Aorta (tissue), 5 donors: Measurements from ENCODE around the gene ZBED5. TPM values are rescaled to one million over a fixed set of nuclear protein-coding genes. Genes with fewer than 3 reads are reported as not detected.
"Not testable (repeated sequence)": the region's sequence is repeated elsewhere in the genome, so short reads cannot be mapped to it uniquely, and the experiment has no call there.

ENCODE experiments used
- ATAC-seq: fragments of 200-7000 bp; cut with Tn5 transposase; one replicate; pipeline ENCODE4 v1.9.1; 2022; ENCODE audit warnings: moderate library complexity; ENCODE audit not compliant: low FRiP score
- DNase-seq, 2 donors: peaks; one replicate each; pipeline ENCODE4 v3.0.0-alpha.2; 2020
- H3K27ac ChIP-seq, 2 donors: one replicate each; pipeline ENCODE4 v1.5.1; 2013; ENCODE audit warnings: low read length in 2 of 2, mild to moderate bottlenecking in 2 of 2, moderate library complexity in 2 of 2, control low read depth in 1 of 2, inconsistent platforms in 1 of 2, low read depth in 1 of 2
- H3K27me3 ChIP-seq, 2 donors: one replicate each; pipeline ENCODE4 v1.6.1; 2013; ENCODE audit warnings: control low read depth in 1 of 2, low read length in 1 of 2, mild to moderate bottlenecking in 1 of 2, moderate library complexity in 1 of 2; ENCODE audit not compliant: insufficient read depth in 2 of 2, control insufficient read depth in 1 of 2
- H3K36me3 ChIP-seq, 2 donors: one replicate each; pipeline ENCODE4 v1.6.1; 2013; ENCODE audit warnings: control low read depth in 1 of 2, low read length in 1 of 2, mild to moderate bottlenecking in 1 of 2; ENCODE audit not compliant: insufficient read depth in 2 of 2, control insufficient read depth in 1 of 2
- H3K4me1 ChIP-seq, 2 donors: one replicate each; pipeline ENCODE4 v1.6.1; 2013; ENCODE audit warnings: low read length in 2 of 2, control low read depth in 1 of 2, mild to moderate bottlenecking in 1 of 2, moderate library complexity in 1 of 2; ENCODE audit not compliant: insufficient read depth in 2 of 2, control insufficient read depth in 1 of 2
- H3K4me3 ChIP-seq, 2 donors: one replicate each; pipeline ENCODE4 v1.5.1; 2013; ENCODE audit warnings: low read length in 2 of 2, control low read depth in 1 of 2, mild to moderate bottlenecking in 1 of 2
- H3K9me3 ChIP-seq: one replicate; pipeline ENCODE4 v1.6.1; 2013; ENCODE audit warnings: mild to moderate bottlenecking, low read length; ENCODE audit not compliant: control insufficient read depth
- WGBS, 2 donors: extraction: QIAGEN DNeasy Blood & Tissue Kit; methylation state at CpG; one replicate each; pipeline ENCODE4 v1.1.7; 2013; 5-methylcytosine and 5-hydroxymethylcytosine counted together
- intact Hi-C, 2 donors: fragments of 100-400 bp; cut with DNase I; formaldehyde crosslinking; loops; one replicate each; pipeline versions ENCODE4 v1.14.2 to v1.15.0; 2022
- polyA plus RNA-seq, 2 donors: library from polyadenylated mRNA; stranded (reverse); fragments of 200-250 nt; gene quantifications; one replicate each; pipeline ENCODE4 v1.2.3, GENCODE V29; 2013
- total RNA-seq, 2 donors: library from RNA; stranded (reverse); fragmentation: NEBNext Ultra II Directional; extraction: Animal tissue kit (Norgen Biotek cat#: 25700); gene quantifications; one replicate each; pipeline ENCODE4 v1.2.1, GENCODE V29; 2021
- donor health status: healthy with polysubstance abuse.
- donor health status: Bipolar disorder and iron deficiency.
- donor health status: DM: no; HTN: no; CAD: no.
- donor health status: DM: no; HTN: no; CAD: no.
- donor health status: DM: yes; HTN: yes; CAD: no.

The ZBED5 gene
- total and polyA plus RNA-seq, 4 donors: 16.5 to 63.8 (median 53.6) TPM

DNA sequence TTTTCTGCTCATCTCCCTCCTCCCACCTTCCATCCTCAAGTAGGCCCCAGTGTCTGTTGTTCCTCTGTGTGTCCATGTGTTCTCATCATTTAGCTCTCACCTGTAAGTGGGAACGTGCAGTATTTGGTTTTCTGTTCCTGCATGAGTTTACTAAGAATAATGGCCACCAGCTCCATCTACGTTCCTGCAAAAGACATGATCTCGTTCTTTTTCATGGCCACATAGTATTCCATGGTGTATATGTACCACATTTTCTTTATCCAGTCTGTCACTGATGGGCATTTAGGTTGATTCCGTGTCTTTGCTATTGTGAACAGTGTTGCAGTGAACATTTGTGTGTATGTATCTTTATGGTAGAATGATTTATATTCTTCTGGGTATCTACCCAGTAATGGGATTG is 21.0 kb downstream of the ZBED5 start:
- H3K4me3 ChIP-seq, H3K27ac ChIP-seq, H3K27me3 ChIP-seq, DNase-seq, H3K4me1 ChIP-seq, H3K36me3 ChIP-seq, H3K9me3 ChIP-seq, intact Hi-C loops, ATAC-seq: not testable (repeated sequence)
- WGBS, 2 donors: 93 to 95% methylated on average over 4 of the region's 4 CpGs

- no peak overlapping the region for H3K4me3 ChIP-seq
- 96 to 99% methylated on average over 4 of the region's 4 CpGs for WGBS, 2 donors
- intact Hi-C loops: no loop called here
- no peaks in the 10 kb centered on the region for H3K27me3 ChIP-seq
- H3K36me3 ChIP-seq: no peaks in the 10 kb centered on the region
- no peak overlapping the region for H3K27ac ChIP-seq
- no peak for ATAC-seq
- H3K9me3 ChIP-seq: no peaks in the 10 kb centered on the region
- no peaks in the 10 kb centered on the region for H3K4me1 ChIP-seq
- DNase-seq: no peak
Observed at GRCh38 chr11:10829139-10829538, 28.7 kb downstream of the ZBED5 start.

- H3K27me3 ChIP-seq: no peaks in the 10 kb centered on the region
- H3K36me3 ChIP-seq: no peaks in the 10 kb centered on the region
- H3K4me1 ChIP-seq: no peaks in the 10 kb centered on the region
- intact Hi-C loops: no loop called here
- 79 to 98% methylated on average over 2 of the region's 2 CpGs for WGBS, 2 donors
- DNase-seq (no peak), ATAC-seq (no peak)
- no peak overlapping the region for H3K27ac ChIP-seq
- H3K9me3 ChIP-seq: no peaks in the 10 kb centered on the region
- H3K4me3 ChIP-seq: no peak overlapping the region
Observed at GRCh38 chr11:10828402-10828801, 29.5 kb downstream of the ZBED5 start.

- H3K27me3 ChIP-seq: no peaks in the 10 kb centered on the region
- intact Hi-C loops: no loop called here
- H3K9me3 ChIP-seq: no peaks in the 10 kb centered on the region
- H3K36me3 ChIP-seq: no peaks in the 10 kb centered on the region
- 77 to 81% methylated on average over 3 of the region's 3 CpGs for WGBS, 2 donors
- H3K27ac ChIP-seq: no peak overlapping the region
- ATAC-seq (no peak), DNase-seq (no peak)
- H3K4me1 ChIP-seq: no peaks in the 10 kb centered on the region
- H3K4me3 ChIP-seq: no peak overlapping the region
Observed at GRCh38 chr11:10824888-10825287, 33.0 kb downstream of the ZBED5 start.

- Histone ChIP-seq H3K27me3 (no peaks in the 10 kb centered on the region), H3K4me1 (no peaks in the 10 kb centered on the region), H3K4me3 (no peak overlapping the region), H3K9me3 (no peaks in the 10 kb centered on the region), H3K27ac (no peak overlapping the region), H3K36me3 (no peaks in the 10 kb centered on the region)
- ATAC-seq: no peak
- DNase-seq: no peak
- intact Hi-C loops: no loop called here
- WGBS, 2 donors: 73 to 78% methylated on average over 2 of the region's 2 CpGs
Observed at GRCh38 chr11:10823152-10823579, 34.7 kb downstream of the ZBED5 start.

GRCh38 chr11:10822491-10822890 is 35.4 kb downstream of the ZBED5 start:
- 86 to 90% methylated on average over 3 of the region's 3 CpGs for WGBS, 2 donors
- H3K27me3 ChIP-seq, H3K9me3 ChIP-seq, intact Hi-C loops, H3K36me3 ChIP-seq, H3K27ac ChIP-seq, ATAC-seq, DNase-seq, H3K4me3 ChIP-seq, H3K4me1 ChIP-seq: not testable (repeated sequence)

- Histone ChIP-seq H3K9me3 (no peaks in the 10 kb centered on the region), H3K4me1 (no peaks in the 10 kb centered on the region), H3K36me3 (no peaks in the 10 kb centered on the region), H3K27ac (no peak overlapping the region), H3K27me3 (no peaks in the 10 kb centered on the region), H3K4me3 (no peak overlapping the region)
- intact Hi-C loops: no loop called here
- no peak for DNase-seq
- 88 to 95% methylated on average over 1 of the region's 1 CpG for WGBS, 2 donors
- no peak for ATAC-seq
Observed at GRCh38 chr11:10818594-10818993, 39.3 kb downstream of the ZBED5 start.

DNA sequence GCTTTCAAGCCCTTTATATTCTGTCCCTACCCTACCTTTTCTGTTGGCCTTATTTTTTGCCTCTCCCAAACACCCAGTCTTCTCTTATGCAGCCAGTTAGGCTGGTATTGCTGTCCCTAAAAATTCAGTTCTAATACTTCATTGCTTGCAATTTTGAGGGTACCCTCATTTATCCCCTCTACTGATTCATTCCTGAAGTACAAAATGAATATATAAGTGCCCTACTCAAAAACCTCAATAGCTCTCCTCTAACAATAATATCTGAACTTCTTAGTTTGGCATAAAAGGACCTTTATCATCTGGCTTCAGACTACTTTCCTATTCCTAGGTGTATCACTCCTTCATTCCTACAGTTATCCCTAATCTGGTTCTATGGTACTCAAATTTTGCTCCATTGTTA is 43.9 kb downstream of the ZBED5 start:
- H3K36me3 ChIP-seq: no peaks in the 10 kb centered on the region
- H3K27ac ChIP-seq: no peak overlapping the region
- no peaks in the 10 kb centered on the region for H3K9me3 ChIP-seq
- no peaks in the 10 kb centered on the region for H3K27me3 ChIP-seq
- ATAC-seq (no peak), DNase-seq (no peak)
- H3K4me3 ChIP-seq: no peak overlapping the region
- no peaks in the 10 kb centered on the region for H3K4me1 ChIP-seq
- intact Hi-C loops: no loop called here

DNA sequence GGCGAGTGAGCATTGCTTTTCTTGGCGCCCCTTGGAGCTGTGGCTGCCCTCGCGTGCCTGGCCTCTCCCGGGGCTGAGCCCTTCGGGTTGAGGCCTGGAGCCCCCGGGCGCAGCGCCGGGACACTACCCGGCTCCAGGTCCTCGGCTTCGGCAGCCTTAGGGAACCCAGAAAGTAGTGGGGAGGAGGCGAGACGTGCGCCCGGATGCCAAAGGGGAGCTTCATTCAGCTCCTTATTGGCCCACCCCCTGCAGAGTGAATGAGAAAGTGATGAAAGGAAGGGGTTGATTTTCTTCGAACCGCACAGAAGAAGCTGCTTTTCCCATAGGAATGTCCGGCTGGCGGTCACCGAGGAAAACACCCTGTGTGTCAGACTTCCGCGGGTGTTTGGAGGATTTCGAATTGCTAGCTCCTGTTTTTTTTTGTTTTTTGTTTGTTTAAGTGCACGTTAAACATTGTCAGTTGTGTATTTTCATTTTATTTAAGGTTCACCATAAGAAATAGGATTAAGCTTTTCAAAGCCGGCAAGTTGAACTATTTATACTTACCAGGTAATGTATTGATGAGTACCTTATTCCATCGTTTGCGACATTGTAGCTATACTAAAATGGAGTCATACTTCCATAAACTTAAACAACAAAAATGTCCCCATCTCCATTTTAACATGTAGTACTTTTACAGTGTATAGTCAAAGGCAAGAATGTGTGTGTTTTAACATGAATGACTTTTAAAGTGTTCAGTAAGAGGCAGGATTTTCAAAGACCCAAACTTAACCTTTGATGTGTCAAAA is 48.3 kb downstream of the ZBED5 start:
- DNase-seq: peak; percentile 56 to 83
- Histone ChIP-seq H3K36me3 (peaks cover 5 to 6% of the 10 kb centered on the region in 2 donors), H3K27me3 (no peaks in the 10 kb centered on the region), H3K4me1 (no peaks in the 10 kb centered on the region), H3K9me3 (no peaks in the 10 kb centered on the region), H3K4me3 (peak overlapping the region; percentile 29 to 87), H3K27ac (peak overlapping the region; percentile 72 to 81)
- ATAC-seq: peak; percentile 64
- intact Hi-C loops: loop anchor here in 1 of 2 donors (5.0 kb wide), 1 partner anchor 48 kb away; the partner anchor contains the start of gene ZBED5
- 2 to 3% methylated on average over 29 of the region's 29 CpGs for WGBS, 2 donors
